ENCODE data around the gene AFAP1.

AFAP1 gene

GRCh38 chr4:7892212-7893019 is 47.2 kb downstream of the AFAP1 start:
- Histone ChIP-seq H3K4me3 (ENCODE audit: low read depth in 1 of 2, low read length in 1 of 2) (no peak overlapping the region), H3K27me3 (peaks cover 7% of the 10 kb centered on the region), H3K36me3 (no peaks in the 10 kb centered on the region), H3K9me3 (peaks cover 6% of the 10 kb centered on the region), H3K4me1 (ENCODE audit: control insufficient read depth in 1 of 2, insufficient read depth in 1 of 2, low read depth in 1 of 2, low read length in 1 of 2) (no peaks in the 10 kb centered on the region), H3K27ac (no peak overlapping the region)
- TF ChIP-seq, protein P1, sequence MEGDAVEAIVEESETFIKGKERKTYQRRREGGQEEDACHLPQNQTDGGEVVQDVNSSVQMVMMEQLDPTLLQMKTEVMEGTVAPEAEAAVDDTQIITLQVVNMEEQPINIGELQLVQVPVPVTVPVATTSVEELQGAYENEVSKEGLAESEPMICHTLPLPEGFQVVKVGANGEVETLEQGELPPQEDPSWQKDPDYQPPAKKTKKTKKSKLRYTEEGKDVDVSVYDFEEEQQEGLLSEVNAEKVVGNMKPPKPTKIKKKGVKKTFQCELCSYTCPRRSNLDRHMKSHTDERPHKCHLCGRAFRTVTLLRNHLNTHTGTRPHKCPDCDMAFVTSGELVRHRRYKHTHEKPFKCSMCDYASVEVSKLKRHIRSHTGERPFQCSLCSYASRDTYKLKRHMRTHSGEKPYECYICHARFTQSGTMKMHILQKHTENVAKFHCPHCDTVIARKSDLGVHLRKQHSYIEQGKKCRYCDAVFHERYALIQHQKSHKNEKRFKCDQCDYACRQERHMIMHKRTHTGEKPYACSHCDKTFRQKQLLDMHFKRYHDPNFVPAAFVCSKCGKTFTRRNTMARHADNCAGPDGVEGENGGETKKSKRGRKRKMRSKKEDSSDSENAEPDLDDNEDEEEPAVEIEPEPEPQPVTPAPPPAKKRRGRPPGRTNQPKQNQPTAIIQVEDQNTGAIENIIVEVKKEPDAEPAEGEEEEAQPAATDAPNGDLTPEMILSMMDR (IDR thresholded peaks at IDR 0.05), result no peak

- TF ChIP-seq, protein P1 (IDR thresholded peaks at IDR 0.05), result no peak
- Histone ChIP-seq H3K4me1 (ENCODE audit: control insufficient read depth in 1 of 2, insufficient read depth in 1 of 2, low read depth in 1 of 2, low read length in 1 of 2) (no peaks in the 10 kb centered on the region), H3K4me3 (ENCODE audit: low read depth in 1 of 2, low read length in 1 of 2) (no peak overlapping the region), H3K36me3 (no peaks in the 10 kb centered on the region), H3K27me3 (peaks cover 7% of the 10 kb centered on the region), H3K9me3 (peaks cover 6% of the 10 kb centered on the region), H3K27ac (no peak overlapping the region)
These were observed 48.8 kb downstream of the AFAP1 start for GRCh38 chr4:7890635-7891393.

DNA sequence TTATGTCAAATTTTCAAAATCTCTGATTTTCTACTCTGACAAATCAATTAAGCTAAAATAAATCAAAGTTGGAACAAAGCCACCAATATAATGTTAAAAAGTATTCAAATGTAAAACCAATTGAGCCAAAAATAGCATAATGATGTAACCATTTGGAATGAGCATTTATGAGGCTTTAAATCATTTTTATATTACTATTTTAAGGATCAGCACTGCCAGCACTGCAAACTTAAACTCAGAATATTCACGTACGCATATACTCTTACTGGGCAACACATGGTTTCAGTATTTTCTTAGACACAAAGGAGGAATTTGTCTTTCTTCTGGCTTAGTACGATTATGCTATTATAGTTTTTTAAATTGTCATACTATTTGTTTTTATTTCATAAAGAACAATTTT is 52.2 kb downstream of the AFAP1 start:
- H3K27ac ChIP-seq, result no peak overlapping the region
- no peak overlapping the region for H3K4me3 ChIP-seq (ENCODE audit: low read depth in 1 of 2, low read length in 1 of 2)

GRCh38 chr4:7886007-7886973 is 53.4 kb downstream of the AFAP1 start:
- H3K4me3 ChIP-seq (ENCODE audit: low read depth in 1 of 2, low read length in 1 of 2), result no peak overlapping the region
- H3K27ac ChIP-seq, result no peak overlapping the region
- no peaks in the 10 kb centered on the region for H3K36me3 ChIP-seq

More for the DNA sequence above, 52.2 kb downstream of the AFAP1 start:
- H3K27me3 ChIP-seq, result peaks cover 7% of the 10 kb centered on the region
- TF ChIP-seq, protein P1 (IDR thresholded peaks at IDR 0.05), result no peak
- H3K36me3 ChIP-seq, result no peaks in the 10 kb centered on the region
- no peaks in the 10 kb centered on the region for H3K4me1 ChIP-seq (ENCODE audit: control insufficient read depth in 1 of 2, insufficient read depth in 1 of 2, low read depth in 1 of 2, low read length in 1 of 2)
- peaks cover 6% of the 10 kb centered on the region for H3K9me3 ChIP-seq

More at GRCh38 chr4:7886007-7886973, 53.4 kb downstream of the AFAP1 start:
- H3K27me3 ChIP-seq, result peaks cover 7% of the 10 kb centered on the region
- no peaks in the 10 kb centered on the region for H3K4me1 ChIP-seq (ENCODE audit: control insufficient read depth in 1 of 2, insufficient read depth in 1 of 2, low read depth in 1 of 2, low read length in 1 of 2)
- TF ChIP-seq, protein P1 (IDR thresholded peaks at IDR 0.05), result no peak
- peaks cover 6% of the 10 kb centered on the region for H3K9me3 ChIP-seq
